Adipocyte (in vitro differentiated cells): Measurements from ENCODE around the gene NPAS3.

Experiments
- DNase-seq: peaks from one replicate; pipeline ENCODE4 v3.0.0-alpha.2; 2015; ENCODE audit warnings: low read depth
- H3K27me3 ChIP-seq: replicated peaks from 2 replicates; pipeline ENCODE4 v1.7.0; 2013; ENCODE audit warnings: mild to moderate bottlenecking, low read length, moderate library complexity; ENCODE audit not compliant: control insufficient read depth, insufficient read depth
- H3K36me3 ChIP-seq: 2 replicates; pipeline ENCODE4 v1.7.0; 2013; ENCODE audit warnings: low read length, mild to moderate bottlenecking, moderate library complexity; ENCODE audit not compliant: control insufficient read depth, insufficient read depth, severe bottlenecking
- H3K4me1 ChIP-seq: 2 replicates; pipeline ENCODE4 v1.7.0; 2013; ENCODE audit warnings: mild to moderate bottlenecking, low read length, moderate library complexity; ENCODE audit not compliant: control insufficient read depth, insufficient read depth
- H3K4me3 ChIP-seq: 2 replicates; pipeline ENCODE4 v1.7.0; 2013; ENCODE audit warnings: mild to moderate bottlenecking, low read length, moderate library complexity
- H3K9ac ChIP-seq: 2 replicates; pipeline ENCODE4 v1.7.0; 2013; ENCODE audit warnings: mild to moderate bottlenecking, low read length, moderate library complexity
- H3K9me3 ChIP-seq: 2 replicates; pipeline ENCODE4 v1.7.0; 2013; ENCODE audit warnings: mild to moderate bottlenecking, low read length, moderate library complexity; ENCODE audit not compliant: control insufficient read depth

The NPAS3 gene

GRCh38 chr14:33796356-33796755 is 857.7 kb downstream of the NPAS3 start:
- no peaks in the 10 kb centered on the region for H3K9me3 ChIP-seq
- no peak overlapping the region for H3K4me3 ChIP-seq
- no peaks in the 10 kb centered on the region for H3K4me1 ChIP-seq
- H3K36me3 ChIP-seq: no peaks in the 10 kb centered on the region
- DNase-seq: peak; percentile 1
- no peak overlapping the region for H3K9ac ChIP-seq
- peaks cover 9% of the 10 kb centered on the region for H3K27me3 ChIP-seq

DNA sequence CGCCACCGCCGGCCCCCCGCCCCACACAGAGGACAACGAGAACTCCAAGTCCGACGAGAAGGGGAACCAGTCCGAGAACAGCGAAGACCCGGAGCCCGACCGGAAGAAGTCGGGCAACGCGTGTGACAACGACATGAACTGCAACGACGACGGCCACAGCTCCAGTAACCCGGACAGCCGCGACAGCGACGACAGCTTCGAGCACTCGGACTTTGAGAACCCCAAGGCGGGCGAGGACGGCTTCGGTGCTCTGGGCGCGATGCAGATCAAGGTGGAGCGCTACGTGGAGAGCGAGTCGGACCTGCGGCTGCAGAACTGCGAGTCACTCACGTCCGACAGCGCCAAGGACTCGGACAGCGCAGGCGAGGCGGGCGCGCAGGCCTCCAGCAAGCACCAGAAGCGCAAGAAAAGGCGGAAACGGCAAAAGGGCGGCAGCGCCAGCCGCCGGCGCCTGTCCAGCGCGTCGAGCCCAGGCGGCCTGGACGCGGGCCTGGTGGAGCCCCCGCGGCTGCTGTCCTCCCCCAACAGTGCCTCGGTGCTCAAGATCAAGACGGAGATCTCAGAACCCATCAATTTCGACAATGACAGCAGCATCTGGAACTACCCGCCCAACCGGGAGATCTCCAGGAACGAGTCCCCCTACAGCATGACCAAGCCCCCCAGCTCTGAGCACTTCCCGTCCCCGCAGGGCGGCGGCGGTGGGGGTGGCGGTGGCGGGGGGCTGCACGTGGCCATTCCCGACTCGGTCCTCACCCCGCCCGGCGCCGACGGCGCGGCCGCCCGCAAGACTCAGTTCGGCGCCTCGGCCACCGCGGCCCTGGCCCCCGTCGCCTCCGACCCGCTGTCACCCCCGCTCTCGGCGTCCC is 861.3 kb downstream of the NPAS3 start:
- H3K9ac ChIP-seq: no peak overlapping the region
- no peak for DNase-seq
- peaks cover 13% of the 10 kb centered on the region for H3K27me3 ChIP-seq
- H3K36me3 ChIP-seq: no peaks in the 10 kb centered on the region
- H3K9me3 ChIP-seq: no peaks in the 10 kb centered on the region
- H3K4me3 ChIP-seq: peak overlapping the region; percentile 59
- H3K4me1 ChIP-seq: no peaks in the 10 kb centered on the region

GRCh38 chr14:33800735-33801163 is 862.1 kb downstream of the NPAS3 start:
- Histone ChIP-seq H3K9ac (no peak overlapping the region), H3K36me3 (no peaks in the 10 kb centered on the region), H3K4me3 (no peak overlapping the region), H3K27me3 (peaks cover 13% of the 10 kb centered on the region), H3K9me3 (no peaks in the 10 kb centered on the region), H3K4me1 (no peaks in the 10 kb centered on the region)
- DNase-seq: no peak

DNA sequence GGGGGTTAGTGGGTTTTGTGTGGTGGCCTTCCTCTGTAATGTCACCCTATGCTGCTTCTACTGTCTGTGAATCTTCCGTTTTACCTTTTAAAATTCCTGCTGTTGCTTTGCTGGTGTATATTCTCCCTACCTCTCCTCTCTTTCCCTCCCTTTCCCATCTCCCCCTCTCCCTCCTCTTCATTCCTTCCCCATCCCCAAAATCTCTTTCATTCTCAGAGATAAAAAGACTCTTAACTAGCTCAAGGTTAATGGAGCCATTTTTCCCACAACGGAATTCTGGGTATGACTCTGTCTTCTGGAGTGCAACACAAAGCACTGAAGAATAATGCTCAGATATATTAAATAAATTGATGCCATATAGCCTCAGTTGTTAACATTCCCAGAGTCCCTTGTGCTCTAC is 864.1 kb downstream of the NPAS3 start:
- peaks cover 13% of the 10 kb centered on the region for H3K27me3 ChIP-seq
- H3K4me1 ChIP-seq: no peaks in the 10 kb centered on the region
- H3K36me3 ChIP-seq: no peaks in the 10 kb centered on the region
- no peak overlapping the region for H3K4me3 ChIP-seq
- H3K9ac ChIP-seq: no peak overlapping the region
- no peaks in the 10 kb centered on the region for H3K9me3 ChIP-seq
- no peak for DNase-seq

DNA sequence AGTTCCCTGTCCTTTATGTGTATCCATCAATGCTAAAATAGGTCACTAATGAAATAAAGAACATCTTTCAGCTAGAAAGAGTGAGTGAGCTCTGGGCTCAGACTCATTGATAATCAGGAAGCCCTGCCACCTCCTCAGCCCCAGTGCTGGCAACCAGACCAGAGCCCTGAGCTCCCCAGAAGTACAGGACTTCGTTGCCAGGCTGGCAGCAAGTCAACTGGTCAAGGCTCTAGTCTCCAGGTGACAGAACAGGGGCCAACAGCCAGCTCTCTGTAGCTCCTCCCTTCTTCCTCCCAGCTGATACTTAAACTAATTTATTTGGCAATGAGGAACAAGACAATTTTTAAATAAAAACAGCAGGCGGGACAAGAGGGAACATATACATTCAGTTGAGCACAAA is 866.9 kb downstream of the NPAS3 start:
- H3K4me3 ChIP-seq: no peak overlapping the region
- H3K36me3 ChIP-seq: no peaks in the 10 kb centered on the region
- DNase-seq: no peak
- H3K27me3 ChIP-seq: peaks cover 4% of the 10 kb centered on the region
- H3K4me1 ChIP-seq: no peaks in the 10 kb centered on the region
- no peak overlapping the region for H3K9ac ChIP-seq
- H3K9me3 ChIP-seq: no peaks in the 10 kb centered on the region

GRCh38 chr14:33806905-33807304 is 868.2 kb downstream of the NPAS3 start:
- peaks cover 4% of the 10 kb centered on the region for H3K27me3 ChIP-seq
- no peak for DNase-seq
- H3K9ac ChIP-seq: no peak overlapping the region
- H3K36me3 ChIP-seq: no peaks in the 10 kb centered on the region
- no peaks in the 10 kb centered on the region for H3K9me3 ChIP-seq
- no peaks in the 10 kb centered on the region for H3K4me1 ChIP-seq
- no peak overlapping the region for H3K4me3 ChIP-seq

DNA sequence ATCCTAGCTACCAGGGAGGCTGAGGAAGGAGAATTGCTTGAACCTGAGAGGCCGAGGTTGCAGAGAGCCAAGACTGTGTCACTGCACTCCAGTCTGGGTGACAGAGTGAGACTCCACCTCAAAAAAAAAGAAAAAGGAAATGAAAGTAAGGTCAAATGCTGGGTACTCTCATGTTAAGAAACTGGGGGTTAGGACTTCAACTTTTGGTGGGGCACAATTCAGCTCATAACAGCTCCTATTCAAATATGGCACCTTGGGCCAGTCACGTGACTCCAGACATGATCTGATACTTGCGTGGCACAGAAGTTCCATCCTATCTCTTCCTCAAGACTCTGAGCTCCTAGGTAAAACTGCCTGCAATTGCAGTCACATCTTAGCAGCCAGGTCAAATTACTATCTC is 869.5 kb downstream of the NPAS3 start:
- DNase-seq: no peak
- Histone ChIP-seq H3K9me3 (no peaks in the 10 kb centered on the region), H3K36me3 (no peaks in the 10 kb centered on the region), H3K4me1 (no peaks in the 10 kb centered on the region), H3K9ac (no peak overlapping the region), H3K27me3 (peaks cover 4% of the 10 kb centered on the region), H3K4me3 (no peak overlapping the region)

DNA sequence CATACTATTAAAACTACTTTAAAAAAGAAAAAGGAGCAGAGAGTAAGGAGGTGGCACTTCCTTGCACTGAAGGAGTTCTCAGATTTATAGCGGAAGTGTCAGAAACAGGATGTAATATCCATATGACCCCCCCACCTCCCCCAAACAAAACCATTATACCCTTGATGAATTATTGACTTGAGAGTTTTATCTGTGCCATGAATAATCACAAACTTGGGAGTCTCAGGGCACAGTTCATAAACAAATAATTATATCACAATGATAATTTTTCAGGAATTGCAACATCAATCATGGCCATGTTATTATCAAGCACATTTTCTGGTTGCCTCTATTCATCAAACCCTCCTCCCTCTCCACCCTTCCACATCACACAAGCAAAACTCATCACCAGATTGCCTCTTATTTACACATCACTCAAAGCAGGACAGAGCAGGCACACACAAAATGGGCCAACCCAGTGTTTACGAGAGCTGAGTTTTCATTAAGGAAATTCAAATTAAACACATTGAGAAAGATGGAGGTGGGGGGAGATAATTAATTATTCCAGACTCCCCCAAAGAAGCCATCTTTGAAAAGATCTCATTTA is 870.8 kb downstream of the NPAS3 start:
- no peak for DNase-seq
- Histone ChIP-seq H3K9ac (no peak overlapping the region), H3K4me3 (no peak overlapping the region), H3K4me1 (no peaks in the 10 kb centered on the region), H3K36me3 (no peaks in the 10 kb centered on the region), H3K27me3 (peaks cover 4% of the 10 kb centered on the region), H3K9me3 (no peaks in the 10 kb centered on the region)

DNA sequence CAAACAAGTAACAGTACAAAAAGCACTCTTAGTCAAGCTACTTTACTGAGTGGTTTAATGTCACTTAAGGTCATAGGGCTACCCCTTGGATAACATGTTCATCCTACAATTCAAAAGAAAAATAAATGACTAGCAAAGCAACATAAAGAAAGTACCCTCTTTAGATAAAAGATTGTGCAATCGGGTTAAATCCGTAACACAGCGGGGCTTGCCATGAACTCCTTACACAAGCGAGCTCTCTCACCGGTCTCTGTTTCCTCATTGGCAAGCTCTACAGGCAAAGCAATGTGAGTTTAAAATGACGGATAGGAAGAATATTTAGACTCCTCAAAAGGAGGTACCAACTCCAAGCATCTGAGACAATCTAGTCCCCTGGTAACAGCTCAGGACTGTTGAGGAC is 871.6 kb downstream of the NPAS3 start:
- Histone ChIP-seq H3K9ac (no peak overlapping the region), H3K9me3 (no peaks in the 10 kb centered on the region), H3K4me3 (no peak overlapping the region), H3K36me3 (no peaks in the 10 kb centered on the region), H3K27me3 (peaks cover 7% of the 10 kb centered on the region), H3K4me1 (no peaks in the 10 kb centered on the region)
- no peak for DNase-seq

DNA sequence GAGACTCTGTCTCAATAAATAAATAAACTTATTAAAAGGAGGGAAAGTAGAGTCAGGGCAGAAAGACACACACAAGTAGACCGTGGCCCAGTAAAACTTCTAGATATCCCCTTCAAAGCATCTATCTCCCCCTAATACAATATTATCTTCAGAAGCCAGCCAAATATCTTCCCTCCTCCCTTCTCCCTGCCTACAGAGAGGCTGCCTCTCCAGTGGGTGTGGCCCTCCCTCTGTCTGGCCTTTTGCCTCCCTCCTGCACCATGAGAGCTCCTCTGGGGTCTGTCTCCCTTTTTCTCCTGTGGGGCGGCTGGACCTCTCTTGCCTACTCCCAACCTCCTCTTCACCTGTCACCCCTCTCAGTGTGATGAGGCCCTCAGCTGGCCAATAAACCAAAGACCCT is 873.0 kb downstream of the NPAS3 start:
- Histone ChIP-seq H3K4me3 (no peak overlapping the region), H3K4me1 (no peaks in the 10 kb centered on the region), H3K27me3 (peaks cover 14% of the 10 kb centered on the region), H3K9ac (no peak overlapping the region), H3K9me3 (no peaks in the 10 kb centered on the region), H3K36me3 (no peaks in the 10 kb centered on the region)
- DNase-seq: no peak

DNA sequence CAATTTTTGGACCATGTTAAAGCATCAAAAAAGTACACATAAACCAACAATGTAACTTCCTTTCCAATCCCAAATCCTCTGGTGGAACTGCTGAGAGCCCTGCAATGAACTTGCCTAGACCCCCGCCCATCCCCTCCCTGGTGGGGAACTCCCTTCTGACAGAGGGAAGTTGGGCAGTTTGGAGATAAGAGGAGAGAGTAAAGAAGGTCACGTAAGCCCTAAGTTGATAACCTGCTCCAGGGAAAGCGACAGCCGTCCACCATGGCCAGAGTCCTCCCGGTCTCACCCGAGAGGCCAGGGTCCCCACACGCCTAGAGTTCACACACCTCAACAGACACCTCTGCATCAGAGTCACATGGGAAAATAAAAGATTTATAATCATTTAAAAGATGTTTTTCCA is 873.5 kb downstream of the NPAS3 start:
- no peak overlapping the region for H3K4me3 ChIP-seq
- no peak overlapping the region for H3K9ac ChIP-seq
- no peaks in the 10 kb centered on the region for H3K36me3 ChIP-seq
- H3K4me1 ChIP-seq: no peaks in the 10 kb centered on the region
- H3K27me3 ChIP-seq: peaks cover 14% of the 10 kb centered on the region
- H3K9me3 ChIP-seq: no peaks in the 10 kb centered on the region
- no peak for DNase-seq
